GM04504 (cell line): Measurements from ENCODE around the gene PRDM15.

ENCODE experiments used
- DNase-seq: peaks from one replicate; pipeline ENCODE4 v3.0.0-alpha.2; 2012; ENCODE audit warnings: low read depth

The PRDM15 gene

DNA sequence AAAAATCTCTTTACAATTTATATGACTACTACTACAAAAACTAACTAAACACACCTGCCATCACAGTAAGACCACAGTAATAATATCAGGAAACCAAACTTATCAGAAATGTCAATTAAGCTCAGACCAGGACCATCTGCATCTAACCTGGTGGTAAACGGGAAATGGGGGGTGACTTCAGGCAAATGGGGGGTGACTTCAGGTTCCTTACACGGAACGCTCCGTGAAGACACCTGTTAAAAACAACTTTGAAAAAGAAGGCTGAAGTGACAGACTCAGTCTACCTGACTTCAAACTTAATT lies 15.8 kb downstream of the PRDM15 start:
- no peak for DNase-seq

GRCh38 chr21:41861987-41862386 lies 17.2 kb downstream of the PRDM15 start:
- no peak for DNase-seq

- no peak for DNase-seq
Measured at GRCh38 chr21:41861255-41861654, 17.9 kb downstream of the PRDM15 start.

DNA sequence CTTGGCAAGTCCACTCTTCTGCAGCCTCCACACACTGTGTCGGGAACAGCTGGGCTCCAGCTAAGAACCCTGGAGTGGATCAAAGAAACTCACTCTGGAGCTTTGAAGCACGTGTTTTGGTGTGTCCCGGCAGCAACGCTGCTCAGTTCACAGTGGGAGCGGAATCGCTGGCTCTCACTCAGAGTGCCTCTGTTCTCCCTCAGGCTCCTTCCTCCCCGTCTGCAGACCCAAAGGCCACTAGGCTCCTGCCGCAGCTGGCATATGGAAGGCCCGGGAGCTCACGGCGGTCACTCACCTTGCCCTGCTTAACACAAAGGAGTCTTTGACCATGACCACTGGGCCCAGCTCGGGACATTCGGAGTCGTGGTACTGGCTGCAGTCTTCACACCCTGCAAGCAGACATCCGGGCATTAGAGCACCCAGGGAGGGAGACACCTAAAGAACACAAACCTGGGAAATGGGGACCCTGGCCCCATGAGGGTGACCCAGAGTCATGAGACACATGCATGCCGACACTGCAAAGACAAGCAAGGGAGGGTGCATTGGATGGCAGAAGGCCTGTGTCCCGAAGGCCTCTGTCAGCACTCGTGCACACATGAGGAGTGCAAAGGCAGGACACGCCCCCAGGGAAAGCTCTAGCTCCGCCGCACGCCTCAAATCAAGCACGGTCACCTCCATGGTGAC lies 19.7 kb downstream of the PRDM15 start:
- no peak for DNase-seq

- DNase-seq: no peak
Measured at GRCh38 chr21:41858466-41859296, 20.5 kb downstream of the PRDM15 start.

GRCh38 chr21:41857771-41858300 lies 21.3 kb downstream of the PRDM15 start:
- DNase-seq: no peak

DNA sequence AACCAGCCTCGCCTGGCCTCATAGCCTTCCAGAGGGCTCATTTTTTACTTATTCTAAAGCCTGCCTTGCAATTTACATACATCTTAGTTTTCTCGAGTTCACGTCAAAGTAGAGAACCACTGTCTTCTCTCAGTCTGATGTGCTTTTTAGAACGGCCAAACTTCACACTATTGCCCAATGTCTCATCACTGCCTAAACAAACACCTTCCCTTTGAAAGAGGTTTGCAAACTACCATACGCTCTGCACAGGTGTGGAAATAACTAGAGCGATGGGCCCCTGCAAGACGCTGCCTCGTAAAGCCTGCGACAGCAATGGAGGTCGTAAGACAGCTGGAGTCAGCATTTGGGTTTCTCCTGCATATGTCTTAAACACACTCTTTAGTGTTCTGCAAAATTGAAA lies 22.6 kb downstream of the PRDM15 start:
- DNase-seq: no peak

DNA sequence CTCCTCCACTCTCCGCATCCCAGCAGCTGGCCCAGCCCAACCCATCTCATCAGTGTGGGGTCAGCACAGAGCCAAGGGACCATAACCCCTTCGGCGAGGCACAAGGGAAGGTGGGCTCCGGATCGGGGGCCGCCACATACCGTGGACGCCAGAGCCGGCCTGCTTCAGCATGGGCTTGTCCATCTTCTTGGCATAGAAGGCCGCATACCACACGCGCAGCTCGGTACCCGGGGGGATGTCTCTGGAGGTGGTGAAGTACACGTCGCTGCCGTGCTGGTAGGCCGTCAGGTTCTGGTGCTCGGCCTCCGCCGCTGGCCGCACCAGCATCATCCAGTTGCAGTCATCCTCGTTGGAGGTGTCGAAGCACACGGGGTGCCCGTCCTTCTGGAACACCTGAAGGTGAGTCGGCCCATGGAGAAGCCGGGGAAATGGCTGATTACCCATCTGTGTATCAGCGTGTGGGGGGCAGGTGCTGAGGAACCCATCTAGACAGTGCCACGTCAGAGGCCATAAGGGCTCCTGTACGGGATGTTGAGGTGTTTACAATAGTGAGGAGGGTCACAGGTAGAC lies 24.6 kb downstream of the PRDM15 start:
- DNase-seq: no peak

- no peak for DNase-seq
Measured at GRCh38 chr21:41852929-41853320, 26.2 kb downstream of the PRDM15 start.

GRCh38 chr21:41852151-41852928 lies 26.8 kb downstream of the PRDM15 start:
- DNase-seq: no peak

GRCh38 chr21:41851090-41851790 lies 27.9 kb downstream of the PRDM15 start:
- DNase-seq: no peak

GRCh38 chr21:41850085-41850484 lies 29.1 kb downstream of the PRDM15 start:
- DNase-seq: no peak

DNA sequence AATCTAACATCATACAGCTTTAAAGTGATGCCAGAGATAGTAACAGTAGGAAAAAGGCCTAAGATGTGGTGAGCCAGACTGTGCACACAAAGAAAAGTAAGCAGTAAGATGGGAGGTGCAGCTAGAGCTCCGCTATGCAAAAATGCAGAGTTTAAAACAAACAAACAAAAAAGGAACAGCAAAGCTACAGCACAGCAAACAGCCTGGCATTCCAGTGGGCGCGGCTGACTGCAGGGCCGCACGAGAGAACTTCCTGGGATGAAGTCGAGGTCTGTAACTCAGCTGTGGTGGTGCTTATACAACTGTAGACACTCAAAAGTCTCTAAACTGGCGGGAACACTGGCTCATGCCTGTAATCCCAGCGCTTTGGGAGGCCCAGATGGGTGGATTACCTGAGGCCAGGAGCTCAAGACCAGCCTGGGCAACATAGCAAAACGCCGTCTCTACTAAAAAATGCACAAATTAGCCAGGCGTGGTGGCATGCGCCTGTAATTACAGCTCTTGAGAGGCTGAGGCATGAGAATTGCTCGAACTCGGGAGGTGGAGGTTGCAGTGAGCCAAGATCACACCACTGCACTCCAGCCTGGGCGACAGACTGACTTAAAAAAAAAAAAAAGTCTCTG lies 30.1 kb downstream of the PRDM15 start:
- no peak for DNase-seq

GRCh38 chr21:41848533-41848932 lies 30.6 kb downstream of the PRDM15 start:
- no peak for DNase-seq

- DNase-seq: peak; percentile 9
Measured at GRCh38 chr21:41847066-41847804, 31.9 kb downstream of the PRDM15 start.

DNA sequence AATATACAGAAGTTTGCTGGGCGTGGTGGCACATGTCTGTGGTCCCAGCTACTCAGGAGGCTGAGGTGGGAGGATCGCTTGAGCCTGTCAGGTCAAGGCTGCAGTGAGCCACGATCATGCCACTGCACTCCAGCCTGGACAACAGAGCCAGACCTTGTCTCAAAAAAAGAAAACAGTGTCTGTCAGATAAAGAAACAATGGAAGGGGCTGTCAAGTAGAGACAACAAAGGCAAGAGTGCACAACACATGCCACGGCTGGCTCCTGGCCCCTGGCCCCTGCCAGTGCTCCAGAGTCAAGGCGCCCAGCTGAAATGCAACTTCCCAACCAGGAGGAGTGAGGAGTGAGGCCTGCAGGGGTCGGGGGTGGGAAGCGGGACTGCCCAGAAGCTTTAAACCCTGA lies 32.6 kb downstream of the PRDM15 start:
- no peak for DNase-seq

- no peak for DNase-seq
Measured at GRCh38 chr21:41846033-41846317, 33.2 kb downstream of the PRDM15 start.

DNA sequence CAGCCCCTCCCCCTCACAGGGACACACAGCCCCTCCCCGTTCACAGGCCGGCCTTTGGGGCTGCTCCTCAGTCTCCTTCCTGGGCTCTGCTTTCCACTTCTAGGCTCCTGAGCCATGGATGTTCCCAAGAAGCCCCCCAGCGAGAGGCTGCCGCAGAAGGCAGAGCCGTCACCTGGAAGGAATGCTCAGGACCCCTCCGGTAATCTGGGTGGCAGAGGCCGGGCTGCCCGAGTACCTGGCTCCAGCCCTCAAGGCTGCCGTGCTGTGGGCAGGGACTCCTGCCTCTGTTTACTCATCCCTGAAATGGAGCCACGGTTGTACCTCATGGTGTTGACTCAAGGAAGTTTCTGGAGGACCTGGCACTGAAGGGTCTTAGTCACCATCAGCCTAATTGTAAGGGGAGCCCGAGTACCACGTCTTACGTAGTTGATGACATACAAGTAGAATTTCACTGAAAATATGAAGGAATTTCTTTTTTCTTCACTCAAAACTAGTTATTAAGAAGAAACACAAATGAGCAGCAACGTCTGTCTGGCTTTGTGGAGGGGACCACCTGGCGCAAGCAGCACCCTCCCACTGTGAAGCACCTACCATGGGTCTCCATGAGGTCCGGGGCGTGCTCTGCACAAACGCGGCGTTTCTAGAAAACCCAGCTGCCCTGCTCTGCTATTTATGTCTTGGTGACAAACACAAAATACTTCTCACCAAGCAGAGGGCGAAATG lies 33.7 kb downstream of the PRDM15 start:
- DNase-seq: no peak

GRCh38 chr21:41843584-41843983 lies 35.6 kb downstream of the PRDM15 start:
- no peak for DNase-seq

GRCh38 chr21:41840880-41841279 lies 38.3 kb downstream of the PRDM15 start:
- DNase-seq: no peak
